Measurements from ENCODE around the gene DNAH17.

GRCh38 chr17:78581304-78581703 lies 4.1 kb upstream of the DNAH17 start:
- TF ChIP-seq CTCF (IDR thresholded peaks at IDR 0.05) (no peak), POLR2A (IDR thresholded peaks at IDR 0.05) (no peak), EP300 (IDR thresholded peaks at IDR 0.05) (no peak)
